ENCODE data around the gene PTX3.

- TF ChIP-seq, protein P1, sequence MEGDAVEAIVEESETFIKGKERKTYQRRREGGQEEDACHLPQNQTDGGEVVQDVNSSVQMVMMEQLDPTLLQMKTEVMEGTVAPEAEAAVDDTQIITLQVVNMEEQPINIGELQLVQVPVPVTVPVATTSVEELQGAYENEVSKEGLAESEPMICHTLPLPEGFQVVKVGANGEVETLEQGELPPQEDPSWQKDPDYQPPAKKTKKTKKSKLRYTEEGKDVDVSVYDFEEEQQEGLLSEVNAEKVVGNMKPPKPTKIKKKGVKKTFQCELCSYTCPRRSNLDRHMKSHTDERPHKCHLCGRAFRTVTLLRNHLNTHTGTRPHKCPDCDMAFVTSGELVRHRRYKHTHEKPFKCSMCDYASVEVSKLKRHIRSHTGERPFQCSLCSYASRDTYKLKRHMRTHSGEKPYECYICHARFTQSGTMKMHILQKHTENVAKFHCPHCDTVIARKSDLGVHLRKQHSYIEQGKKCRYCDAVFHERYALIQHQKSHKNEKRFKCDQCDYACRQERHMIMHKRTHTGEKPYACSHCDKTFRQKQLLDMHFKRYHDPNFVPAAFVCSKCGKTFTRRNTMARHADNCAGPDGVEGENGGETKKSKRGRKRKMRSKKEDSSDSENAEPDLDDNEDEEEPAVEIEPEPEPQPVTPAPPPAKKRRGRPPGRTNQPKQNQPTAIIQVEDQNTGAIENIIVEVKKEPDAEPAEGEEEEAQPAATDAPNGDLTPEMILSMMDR (conservative IDR thresholded peaks at IDR 0.05 in 1 of 2, IDR thresholded peaks at IDR 0.05 in 1 of 2; ENCODE audit: low read depth in 1 of 2, low read length in 2 of 2) = no peak
- no peak for TF ChIP-seq EZH2 (IDR thresholded peaks at IDR 0.05; ENCODE audit: low read length, missing control alignments)
These were observed 4.5 kb downstream of the PTX3 start for GRCh38 chr3:157441102-157441624.

Measured in fibroblast of lung (primary cell).